GM23338 (cell line): ENCODE data around the gene NAPA.

ENCODE experiments used
- CREB1 ChIP-seq: fragments of 250-450 bp; sonication (Bioruptor Pico); IDR thresholded peaks from 2 replicates; pipeline ENCODE4 v1.5.0; 2020; ENCODE audit warnings: low read depth, mild to moderate bottlenecking, moderate library complexity
- CTCF ChIP-seq, 2 experiments: fragments of 200-600 bp in 1 of 2; sonication (generic) in 1 of 2; conservative IDR thresholded peaks; 2 replicates each; pipeline versions ENCODE4 v1.5.1 to v1.6.1; 2016 to 2017; ENCODE audit warnings: antibody characterized with exemption in 2 of 2, low read depth in 2 of 2, mild to moderate bottlenecking in 2 of 2, moderate library complexity in 1 of 2
- EZH2 ChIP-seq: fragments of 200-600 bp; sonication (generic); IDR thresholded peaks from one replicate; pipeline ENCODE4 v1.8.0; 2017; ENCODE audit warnings: antibody characterized with exemption, mild to moderate bottlenecking, low read depth; ENCODE audit not compliant: unreplicated experiment
- JUNB ChIP-seq: IDR thresholded peaks from one replicate; pipeline ENCODE4 v1.6.1; 2016; ENCODE audit warnings: antibody characterized with exemption; ENCODE audit not compliant: unreplicated experiment
- REST ChIP-seq: IDR thresholded peaks from one replicate; pipeline ENCODE4 v1.6.1; 2018; ENCODE audit warnings: antibody characterized with exemption; ENCODE audit not compliant: unreplicated experiment
- ZNF114 ChIP-seq: fragments of 250-450 bp; sonication (Bioruptor Pico); IDR thresholded peaks from 2 replicates; pipeline ENCODE4 v1.5.0; 2020; ENCODE audit warnings: mild to moderate bottlenecking, moderate library complexity

GRCh38 chr19:47461876-47462275 lies 53.0 kb downstream of the NAPA start:
- no peak for TF ChIP-seq EZH2
- TF ChIP-seq CTCF (conservative IDR thresholded peaks at IDR 0.05; ENCODE audit: low read depth in 2 of 2), result no peak
- TF ChIP-seq ZNF114, result no peak
- no peak for TF ChIP-seq REST
- TF ChIP-seq CREB1, result no peak
- TF ChIP-seq JUNB, result no peak
